ENCODE results near the gene TMEM63A. TPM values are rescaled to one million over a fixed set of nuclear protein-coding genes. Genes with fewer than 3 reads are reported as not detected.
A peak's percentile ranks its signal among the peaks of the same experiment; 100 is the strongest.

TMEM63A gene
- total RNA-seq, 1 donor from 2014 or later = 38.1 TPM

DNA sequence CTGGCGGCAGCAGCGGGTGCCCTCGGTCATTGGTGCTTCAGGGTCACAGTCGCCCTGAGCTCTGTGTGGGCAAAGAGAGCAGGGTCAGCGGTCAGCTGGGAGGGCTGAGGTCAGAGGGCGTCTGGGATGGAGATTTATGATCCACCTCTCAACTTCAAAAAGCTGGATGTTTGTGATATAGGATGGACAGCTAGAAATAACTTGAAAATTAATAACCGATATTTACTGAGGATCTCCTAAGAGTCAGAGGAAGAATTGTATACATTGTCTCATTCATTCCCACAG, 4.8 kb upstream of the TMEM63A start:
- H3K36me3 ChIP-seq = no peaks in the 10 kb centered on the region
- TF ChIP-seq POLR2A (IDR thresholded peaks at IDR 0.05) = no peak
- no peak for TF ChIP-seq POLR2AphosphoS5 (IDR thresholded peaks at IDR 0.05; ENCODE audit: insufficient read depth in 1 of 2, low read depth in 1 of 2)
- TF ChIP-seq, protein P1, sequence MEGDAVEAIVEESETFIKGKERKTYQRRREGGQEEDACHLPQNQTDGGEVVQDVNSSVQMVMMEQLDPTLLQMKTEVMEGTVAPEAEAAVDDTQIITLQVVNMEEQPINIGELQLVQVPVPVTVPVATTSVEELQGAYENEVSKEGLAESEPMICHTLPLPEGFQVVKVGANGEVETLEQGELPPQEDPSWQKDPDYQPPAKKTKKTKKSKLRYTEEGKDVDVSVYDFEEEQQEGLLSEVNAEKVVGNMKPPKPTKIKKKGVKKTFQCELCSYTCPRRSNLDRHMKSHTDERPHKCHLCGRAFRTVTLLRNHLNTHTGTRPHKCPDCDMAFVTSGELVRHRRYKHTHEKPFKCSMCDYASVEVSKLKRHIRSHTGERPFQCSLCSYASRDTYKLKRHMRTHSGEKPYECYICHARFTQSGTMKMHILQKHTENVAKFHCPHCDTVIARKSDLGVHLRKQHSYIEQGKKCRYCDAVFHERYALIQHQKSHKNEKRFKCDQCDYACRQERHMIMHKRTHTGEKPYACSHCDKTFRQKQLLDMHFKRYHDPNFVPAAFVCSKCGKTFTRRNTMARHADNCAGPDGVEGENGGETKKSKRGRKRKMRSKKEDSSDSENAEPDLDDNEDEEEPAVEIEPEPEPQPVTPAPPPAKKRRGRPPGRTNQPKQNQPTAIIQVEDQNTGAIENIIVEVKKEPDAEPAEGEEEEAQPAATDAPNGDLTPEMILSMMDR (IDR thresholded peaks at IDR 0.05) = no peak
- intact Hi-C loops (cut with DNase I) = loop anchor here (10.0 kb wide), 1 partner anchor 112 kb away; the partner anchor contains the start of gene SRP9
- DNase-seq (ENCODE audit: extremely low spot score in 2 of 2) = no peak
- H3K9me3 ChIP-seq = no peaks in the 10 kb centered on the region
- H3K27ac ChIP-seq = no peak overlapping the region
- H3K4me3 ChIP-seq = no peak overlapping the region
- H3K4me1 ChIP-seq = peaks cover 11% of the 10 kb centered on the region
- H3K27me3 ChIP-seq = no peaks in the 10 kb centered on the region

DNA sequence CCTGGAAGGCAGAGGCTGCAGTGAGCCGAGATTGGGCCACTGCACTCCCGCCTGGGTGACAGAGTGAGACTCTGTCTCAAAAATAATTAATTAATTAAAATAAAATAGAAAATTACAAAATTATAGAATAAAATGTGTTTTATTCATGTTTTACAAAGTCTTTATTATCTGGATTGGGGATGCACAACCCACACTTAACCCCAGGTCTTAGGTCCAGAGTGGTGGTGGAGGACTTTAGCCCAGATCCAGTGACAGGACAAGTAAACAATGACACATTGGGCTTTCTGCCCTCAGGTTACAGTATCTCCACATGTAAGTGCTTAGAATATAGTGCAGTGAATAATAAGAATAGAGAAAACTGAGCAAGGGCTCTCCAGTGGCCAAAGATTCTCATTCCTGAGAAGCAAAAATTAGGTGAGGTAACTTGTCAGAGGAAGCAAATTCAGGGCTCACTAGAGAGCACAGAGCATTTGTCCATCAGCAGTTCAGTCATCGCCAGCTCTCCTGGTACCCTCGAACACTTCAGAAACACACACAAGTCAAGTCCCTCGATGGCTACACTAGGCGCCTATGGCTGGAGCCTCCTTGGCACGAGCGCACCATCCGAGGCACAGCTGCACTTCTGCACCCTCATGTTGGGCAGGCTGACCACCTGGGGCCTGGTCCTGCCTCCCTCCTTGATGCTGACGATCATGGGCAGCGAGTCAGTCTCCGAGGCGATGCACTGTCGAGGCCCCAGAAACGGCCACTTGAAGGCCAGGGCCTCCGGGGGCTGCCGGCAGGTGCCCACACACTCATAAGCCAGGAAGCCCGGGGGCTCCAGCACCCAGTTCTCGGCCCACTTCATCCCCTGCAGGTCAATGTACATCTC, 4.2 kb upstream of the TMEM63A start:
- H3K36me3 ChIP-seq = no peaks in the 10 kb centered on the region
- no peak overlapping the region for H3K27ac ChIP-seq
- no peaks in the 10 kb centered on the region for H3K9me3 ChIP-seq
- intact Hi-C loops (cut with DNase I) = loop anchor here (10.0 kb wide), 1 partner anchor 112 kb away; the partner anchor contains the start of gene SRP9
- no peaks in the 10 kb centered on the region for H3K27me3 ChIP-seq
- TF ChIP-seq, protein P1 (IDR thresholded peaks at IDR 0.05) = no peak
- TF ChIP-seq POLR2A (IDR thresholded peaks at IDR 0.05) (no peak), POLR2AphosphoS5 (IDR thresholded peaks at IDR 0.05; ENCODE audit: insufficient read depth in 1 of 2, low read depth in 1 of 2) (no peak)
- no peak for DNase-seq (ENCODE audit: extremely low spot score in 2 of 2)
- H3K4me3 ChIP-seq = no peak overlapping the region
- peaks cover 14% of the 10 kb centered on the region for H3K4me1 ChIP-seq

DNA sequence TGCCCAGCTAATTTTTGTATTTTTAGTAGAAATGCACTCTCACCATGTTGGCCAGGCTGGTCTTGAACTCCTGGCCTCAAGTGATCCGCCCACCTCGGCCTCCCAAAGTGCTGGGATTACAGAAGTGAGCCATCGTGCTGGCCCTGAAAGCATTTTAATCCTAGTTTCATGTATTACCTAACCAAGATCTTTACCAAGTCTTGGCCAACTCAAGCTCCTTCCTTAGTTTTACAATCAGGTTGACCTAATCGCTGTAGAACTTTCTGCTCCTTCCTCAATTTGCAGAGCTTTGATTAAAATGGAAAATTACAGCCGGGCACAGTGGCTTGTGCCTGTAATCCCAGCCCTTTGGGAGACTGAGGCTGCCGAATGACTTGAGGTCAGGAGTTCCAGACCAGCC, 3.2 kb upstream of the TMEM63A start:
- TF ChIP-seq, protein P1 (IDR thresholded peaks at IDR 0.05) = no peak
- TF ChIP-seq POLR2A (IDR thresholded peaks at IDR 0.05) = no peak
- no peak for TF ChIP-seq POLR2AphosphoS5 (IDR thresholded peaks at IDR 0.05; ENCODE audit: insufficient read depth in 1 of 2, low read depth in 1 of 2)
- H3K36me3 ChIP-seq = no peaks in the 10 kb centered on the region
- peaks cover 25% of the 10 kb centered on the region for H3K4me1 ChIP-seq
- H3K27me3 ChIP-seq = no peaks in the 10 kb centered on the region
- H3K9me3 ChIP-seq = no peaks in the 10 kb centered on the region
- intact Hi-C loops (cut with DNase I) = loop anchor here (10.0 kb wide), 1 partner anchor 111 kb away; the partner anchor contains the start of gene SRP9
- no peak overlapping the region for H3K27ac ChIP-seq
- no peak for DNase-seq (ENCODE audit: extremely low spot score in 2 of 2)
- H3K4me3 ChIP-seq = no peak overlapping the region

DNA sequence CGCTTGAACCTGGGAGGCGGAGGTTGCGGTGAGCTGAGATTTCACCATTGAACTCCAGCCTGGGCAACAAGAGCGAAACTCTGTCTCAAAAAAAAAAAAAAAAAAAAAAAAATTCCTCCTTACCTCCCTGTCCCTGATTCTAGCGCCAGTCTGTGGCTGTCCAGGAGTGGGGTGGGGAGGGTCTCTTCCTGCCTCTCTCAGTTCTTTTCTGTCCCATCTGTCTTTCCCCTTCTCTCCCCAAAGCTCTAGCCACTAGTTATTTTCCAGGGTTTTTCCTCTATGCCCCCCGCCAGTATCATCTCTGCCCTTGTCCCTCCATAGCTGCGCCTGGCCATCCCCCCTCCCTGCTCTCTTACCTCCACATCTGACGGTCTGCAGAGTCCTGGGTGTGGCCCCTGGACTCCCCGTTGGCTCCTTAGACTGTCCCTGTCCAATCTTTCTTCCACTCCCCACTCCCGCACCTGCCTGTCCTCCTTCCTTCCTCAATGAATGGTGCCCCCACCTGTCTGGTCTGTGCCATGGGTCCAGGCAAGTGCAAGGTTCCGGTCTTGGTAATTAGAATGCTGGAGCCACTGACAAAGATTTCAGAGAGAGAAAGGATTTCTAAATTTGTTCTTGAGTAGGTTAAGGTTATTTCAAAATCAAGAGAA, 1.6 kb upstream of the TMEM63A start:
- peak overlapping the region in 1 of 2 donors; percentile 94 for H3K4me3 ChIP-seq
- no peak for TF ChIP-seq POLR2AphosphoS5 (IDR thresholded peaks at IDR 0.05; ENCODE audit: insufficient read depth in 1 of 2, low read depth in 1 of 2)
- no peak for TF ChIP-seq POLR2A (IDR thresholded peaks at IDR 0.05)
- TF ChIP-seq, protein P1 (IDR thresholded peaks at IDR 0.05) = no peak
- peak overlapping the region; percentile 92 for H3K27ac ChIP-seq
- peaks cover 41% of the 10 kb centered on the region for H3K4me1 ChIP-seq
- DNase-seq (ENCODE audit: extremely low spot score in 2 of 2) = no peak
- no peaks in the 10 kb centered on the region for H3K36me3 ChIP-seq
- H3K27me3 ChIP-seq = no peaks in the 10 kb centered on the region
- no peaks in the 10 kb centered on the region for H3K9me3 ChIP-seq
- intact Hi-C loops (cut with DNase I) = loop anchor here (10.0 kb wide), 1 partner anchor 109 kb away; the partner anchor contains the start of gene SRP9
